Measurements from ENCODE around the gene CFAP77.

DNA sequence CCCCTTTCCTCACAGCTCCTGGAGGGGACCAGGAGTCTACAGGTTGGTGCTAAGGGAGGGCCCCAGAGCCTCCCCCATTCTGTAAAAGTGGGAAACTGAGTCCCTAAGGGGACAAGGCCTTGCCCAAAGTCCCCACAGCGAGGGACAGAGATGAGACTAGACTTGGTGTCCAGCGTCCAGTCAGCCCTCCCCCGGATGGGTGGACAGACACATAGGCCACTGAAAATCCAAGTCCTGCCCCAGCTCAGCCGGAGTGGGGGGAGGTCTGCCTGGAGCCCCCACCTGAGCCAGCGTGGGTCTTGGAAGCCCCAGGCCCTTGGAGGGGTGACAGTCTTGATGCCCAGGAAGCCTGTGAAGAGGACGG, 177.6 kb downstream of the CFAP77 start:
- no peak for TF ChIP-seq CTCF (IDR thresholded peaks at IDR 0.05; ENCODE audit: insufficient read depth, low read length, poor library complexity, severe bottlenecking)
- TF ChIP-seq EZH2phosphoT487 (conservative IDR thresholded peaks at IDR 0.05; ENCODE audit: low read length): no peak

Measured in SU-DHL-6 (cell line).